Stimulated activated CD4-positive, alpha-beta T cell treated with anti-CD3 and anti-CD28 coated beads, Interleukin-15, amount 100 ng/mL, for 1 hour (primary cell): ENCODE measurements around the gene PACC1.

Experiments used
- DNase-seq, 2 donors: peaks; one replicate each; pipeline ENCODE4 v3.0.0-alpha.2; 2020; ENCODE audit warnings: low read depth in 1 of 2, low spot score in 1 of 2

The PACC1 gene

GRCh38 chr1:212414328-212415106 is at the start of gene PACC1:
TSS of gene PACC1 (minus strand) at chr1:212414886. CDS start at chr1:212414757, 129 bp downstream.
- DNase-seq: peak; percentile 73 to 75

DNA sequence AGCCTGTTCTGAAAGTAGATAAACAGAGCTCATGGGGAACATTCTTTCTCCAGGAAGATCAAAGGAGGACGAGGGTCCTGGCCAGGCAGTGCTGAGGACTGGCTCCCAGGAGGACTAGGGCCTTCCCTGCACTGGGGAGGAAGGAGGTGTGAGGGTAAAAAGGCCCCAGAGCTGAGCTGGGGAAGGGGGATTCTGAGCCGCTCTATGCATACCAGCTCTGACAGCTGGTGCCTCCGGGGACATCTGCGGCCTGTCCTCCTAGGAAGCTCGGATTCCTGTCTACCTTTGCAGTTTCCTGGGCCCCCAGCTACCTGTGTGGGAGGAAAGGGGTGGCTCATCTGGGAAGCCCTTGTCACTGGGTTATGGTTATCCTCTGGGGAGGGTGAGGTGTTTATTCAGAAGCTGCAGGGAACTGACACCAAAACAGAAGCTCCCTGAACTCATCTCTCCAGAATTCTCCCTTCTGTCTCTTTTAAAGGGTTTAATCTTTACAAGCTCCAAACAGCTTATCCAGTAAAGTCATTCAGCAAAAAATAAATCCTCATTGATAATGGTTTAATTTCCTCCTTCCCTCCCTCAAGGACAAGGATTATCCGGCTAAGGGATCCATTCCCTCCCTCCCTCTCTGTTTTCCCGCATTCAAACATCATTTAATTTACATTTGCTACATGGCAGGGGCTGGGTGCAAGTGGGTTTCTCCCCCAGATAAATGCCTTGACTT is 49.0 kb upstream of the PACC1 start:
- DNase-seq: no peak

DNA sequence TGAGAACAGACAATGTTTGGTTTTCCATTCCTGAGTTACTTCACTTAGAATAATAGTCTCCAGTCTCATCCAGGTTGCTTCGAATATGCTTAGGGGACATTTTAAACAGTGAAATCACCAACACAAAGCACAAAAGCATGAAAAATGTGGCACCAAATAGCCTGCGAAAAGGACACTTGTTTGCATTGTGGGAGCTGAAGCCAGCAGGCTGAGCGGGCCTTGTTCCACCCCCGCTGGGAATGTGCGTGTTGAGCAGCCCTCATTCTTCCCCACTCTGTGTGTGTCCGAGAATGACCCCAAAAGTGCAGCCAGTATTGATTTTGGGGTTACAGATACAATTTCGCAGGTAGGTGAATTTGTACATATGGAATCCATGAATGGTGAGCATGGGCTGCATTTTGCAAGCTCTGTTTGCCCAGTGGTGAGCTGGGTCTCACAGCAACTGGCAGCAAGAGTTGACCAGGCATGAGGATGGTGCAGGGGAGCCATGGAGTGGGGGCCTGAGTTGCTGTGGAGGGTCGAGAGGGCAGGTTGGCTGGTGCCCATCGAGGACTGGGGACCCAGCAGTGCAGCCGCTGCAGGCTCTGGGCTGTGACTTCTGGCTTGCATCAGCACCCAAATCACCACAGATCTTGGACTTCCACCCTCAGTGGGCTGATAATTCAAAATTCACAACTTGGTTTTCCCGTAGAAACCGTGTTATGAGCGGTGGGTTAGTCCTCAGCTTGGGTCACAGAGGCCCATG is 47.4 kb upstream of the PACC1 start:
- DNase-seq: no peak

- DNase-seq: no peak
Observed at GRCh38 chr1:212460376-212460775, 45.7 kb upstream of the PACC1 start.

GRCh38 chr1:212459656-212460055 is 45.0 kb upstream of the PACC1 start:
- no peak for DNase-seq

- DNase-seq: no peak
Observed at GRCh38 chr1:212458817-212459216, 44.1 kb upstream of the PACC1 start.

DNA sequence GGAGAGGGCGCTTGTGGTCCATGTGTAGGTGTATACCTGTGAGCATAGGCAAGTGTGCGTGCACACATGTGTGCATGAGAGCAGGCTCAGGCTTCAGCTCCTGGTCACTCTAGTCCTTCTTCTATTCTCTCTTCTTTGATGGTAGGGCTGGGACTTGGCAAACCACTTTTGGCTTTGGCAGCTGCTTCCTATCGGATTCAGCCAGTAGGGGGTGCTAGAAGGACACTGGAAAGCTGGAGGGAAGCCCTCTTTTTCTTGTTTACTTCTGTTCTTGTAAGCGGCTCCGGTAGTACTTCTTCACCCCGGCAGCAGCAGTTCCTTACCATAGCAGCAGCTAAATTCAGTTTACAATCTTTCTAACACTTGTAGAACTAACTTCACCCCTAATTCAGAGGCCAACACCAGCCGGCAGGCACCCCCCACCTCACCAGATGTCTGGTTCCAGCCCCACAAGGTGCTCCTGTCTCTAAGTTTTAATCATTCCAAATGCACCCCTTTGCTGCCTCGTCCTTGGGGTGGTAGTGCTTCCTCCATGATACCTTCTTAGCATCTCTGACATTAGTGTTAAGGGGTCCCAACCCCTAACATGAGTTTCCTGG is 43.2 kb upstream of the PACC1 start:
- peak in 1 of 2 donors; percentile 25 for DNase-seq

GRCh38 chr1:212455803-212456528 is 41.3 kb upstream of the PACC1 start:
- DNase-seq: peak; percentile 68 to 79

DNA sequence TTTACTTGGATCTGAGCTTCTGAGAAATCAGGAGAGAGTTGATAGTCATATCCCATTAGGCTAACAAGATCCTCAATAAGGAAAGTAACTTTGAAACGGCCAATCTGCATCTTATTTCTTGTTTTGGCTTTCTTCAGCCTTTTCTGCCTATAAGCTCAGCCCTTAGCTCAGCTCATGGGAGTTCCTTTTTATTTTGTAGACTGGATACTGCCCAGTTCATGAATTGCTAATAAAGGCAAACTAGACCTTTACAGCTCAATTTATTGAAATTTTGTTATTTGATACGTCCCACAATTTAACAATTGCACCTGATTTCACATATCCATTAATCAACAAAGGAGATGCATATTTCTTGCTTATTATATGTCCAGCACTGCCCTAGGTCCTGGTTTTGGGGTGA is 40.7 kb upstream of the PACC1 start:
- no peak for DNase-seq

DNA sequence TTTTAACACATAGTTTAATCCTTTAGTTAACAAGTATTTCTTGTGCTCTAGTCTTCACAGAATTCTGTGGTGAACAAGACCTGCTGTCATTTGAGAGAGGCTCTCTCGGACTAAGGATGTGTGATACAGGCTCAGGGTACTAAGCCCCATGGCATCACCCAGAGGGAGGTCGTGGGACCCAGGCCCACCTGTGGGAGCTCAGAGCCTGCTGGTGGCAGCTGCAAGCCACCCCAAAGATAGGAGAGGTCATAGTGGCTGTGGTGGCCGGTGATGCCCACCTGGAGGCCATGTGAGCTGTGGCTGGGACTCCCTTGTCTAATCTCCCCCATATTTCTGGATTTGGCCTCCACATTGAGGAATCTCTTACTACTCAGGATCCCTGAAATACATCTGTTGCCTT is 40.1 kb upstream of the PACC1 start:
- DNase-seq: no peak

DNA sequence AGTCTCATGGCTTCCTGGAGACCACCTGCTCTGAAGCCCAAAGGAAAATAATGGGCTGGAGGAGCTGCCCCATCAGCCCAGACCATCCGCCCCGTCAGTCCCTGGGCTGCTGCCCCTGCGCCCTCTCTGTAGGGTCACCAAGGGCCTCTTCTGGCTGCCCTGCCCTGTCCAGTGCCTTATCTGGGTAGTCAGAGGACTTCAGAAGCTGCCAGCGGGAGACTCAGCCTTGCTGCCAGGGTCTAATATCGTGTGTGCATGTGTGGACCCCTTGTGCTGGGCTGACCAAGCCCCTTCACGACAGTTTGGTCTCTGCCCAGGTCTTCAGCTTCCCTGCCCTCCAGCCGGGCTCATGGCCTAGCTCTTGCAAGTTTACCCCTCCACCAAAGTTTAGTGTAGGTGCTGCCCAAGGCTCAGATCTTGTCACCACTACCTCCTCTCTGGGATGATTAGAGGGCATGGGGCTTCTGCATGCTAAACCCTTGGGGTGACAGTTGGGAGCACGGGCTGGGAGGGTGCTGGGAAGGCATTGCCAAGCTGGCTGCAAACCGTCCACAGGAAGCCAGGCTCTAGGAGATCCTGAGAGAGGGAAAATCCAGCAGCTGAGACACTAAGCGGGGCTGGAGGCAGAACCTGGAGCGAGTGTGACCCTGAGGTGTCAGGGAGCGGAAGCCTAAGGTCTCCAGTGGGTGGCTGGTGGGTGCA is 38.6 kb upstream of the PACC1 start:
- no peak for DNase-seq

- DNase-seq: no peak
Observed at GRCh38 chr1:212452323-212453155, 37.9 kb upstream of the PACC1 start.

DNA sequence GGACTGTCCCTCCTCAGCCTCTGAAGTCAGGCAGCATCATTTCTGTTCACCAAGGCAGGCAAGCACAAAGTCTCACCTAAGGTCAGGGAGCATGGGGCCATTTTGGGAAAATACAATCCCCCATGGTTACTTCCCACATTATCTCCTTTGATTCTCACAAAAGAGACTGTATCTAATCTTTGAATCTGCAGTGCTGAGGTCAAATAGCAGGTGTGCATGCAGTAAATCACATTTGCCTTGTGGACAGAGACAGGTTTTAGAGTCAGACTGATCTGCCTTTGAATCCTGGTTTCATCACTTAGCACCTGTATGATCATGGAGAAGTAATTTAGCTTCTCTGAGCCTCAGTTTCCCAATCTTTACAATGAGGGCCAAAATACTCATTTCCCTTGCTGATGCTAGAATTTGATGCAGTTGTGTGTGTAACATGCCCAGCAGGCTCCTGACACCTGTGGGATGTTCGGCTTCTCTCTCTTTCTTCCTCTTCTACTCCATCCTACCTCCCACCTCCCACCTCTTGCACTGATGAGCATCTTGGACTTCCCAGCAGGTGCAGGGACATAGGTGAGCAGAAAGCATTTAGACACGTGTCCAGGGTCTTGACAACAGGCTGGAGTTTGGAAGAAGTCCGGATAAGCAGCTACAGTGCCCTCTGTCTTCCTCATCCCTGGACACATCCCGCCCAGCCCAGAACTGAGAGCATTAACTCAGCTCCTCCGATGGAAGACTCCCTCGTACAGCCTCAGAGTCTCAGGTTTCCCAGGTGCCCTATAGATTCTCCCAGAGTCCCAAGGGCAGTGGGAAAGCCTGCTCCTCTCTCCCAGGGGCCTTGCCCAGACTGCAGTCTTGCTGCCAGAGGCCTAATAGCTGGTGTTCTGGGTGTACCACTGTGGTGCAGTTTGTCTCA is 37.0 kb upstream of the PACC1 start:
- no peak for DNase-seq

DNA sequence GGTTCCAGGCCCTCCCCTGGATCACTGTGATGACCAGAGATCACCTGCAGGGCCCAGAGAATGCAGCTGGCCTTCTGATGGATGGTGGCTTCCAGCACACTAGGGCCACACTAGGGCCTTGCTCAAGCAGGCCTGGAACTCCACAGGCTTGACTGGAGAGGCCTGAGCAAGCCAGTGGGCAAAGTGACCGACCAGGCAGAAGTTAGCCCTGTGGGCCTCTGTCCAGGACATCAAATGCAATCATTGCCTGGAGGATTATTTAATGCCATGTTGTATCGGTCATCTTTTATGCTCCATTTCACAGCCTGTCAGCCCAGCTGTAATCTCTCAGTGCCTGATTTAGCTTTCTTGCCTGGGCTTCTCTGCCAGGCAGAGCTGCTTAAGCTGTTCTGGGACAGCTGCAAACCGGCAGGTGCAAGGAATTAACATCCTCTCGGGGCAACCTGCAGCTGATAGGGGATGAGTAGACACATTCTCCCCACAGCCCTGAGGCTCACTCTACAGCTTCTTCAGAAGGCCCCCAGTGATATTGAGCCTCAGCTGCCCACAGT is 35.7 kb upstream of the PACC1 start:
- DNase-seq: no peak

GRCh38 chr1:212447478-212447877 is 32.8 kb upstream of the PACC1 start:
- DNase-seq: no peak

GRCh38 chr1:212446333-212446732 is 31.6 kb upstream of the PACC1 start:
- DNase-seq: no peak

- no peak for DNase-seq
Observed at GRCh38 chr1:212442408-212442807, 27.7 kb upstream of the PACC1 start.

GRCh38 chr1:212440419-212440818 is 25.7 kb upstream of the PACC1 start:
- no peak for DNase-seq
